ENCODE results near the gene PRODH2. TPM values are rescaled to one million over a fixed set of nuclear protein-coding genes. Genes with fewer than 3 reads are reported as not detected.
A peak's percentile ranks its signal among the peaks of the same experiment; 100 is the strongest.

The PRODH2 gene, protein sequence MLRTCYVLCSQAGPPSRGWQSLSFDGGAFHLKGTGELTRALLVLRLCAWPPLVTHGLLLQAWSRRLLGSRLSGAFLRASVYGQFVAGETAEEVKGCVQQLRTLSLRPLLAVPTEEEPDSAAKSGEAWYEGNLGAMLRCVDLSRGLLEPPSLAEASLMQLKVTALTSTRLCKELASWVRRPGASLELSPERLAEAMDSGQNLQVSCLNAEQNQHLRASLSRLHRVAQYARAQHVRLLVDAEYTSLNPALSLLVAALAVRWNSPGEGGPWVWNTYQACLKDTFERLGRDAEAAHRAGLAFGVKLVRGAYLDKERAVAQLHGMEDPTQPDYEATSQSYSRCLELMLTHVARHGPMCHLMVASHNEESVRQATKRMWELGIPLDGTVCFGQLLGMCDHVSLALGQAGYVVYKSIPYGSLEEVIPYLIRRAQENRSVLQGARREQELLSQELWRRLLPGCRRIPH
- 1 to 10 TPM in 1 of 2 donors, under 1 TPM in 1; 0.99 to 1.3 TPM for total RNA-seq
- polyA plus RNA-seq (ENCODE audit: insufficient read depth, low read depth, low replicate concordance), result 2.7 TPM
- long read RNA-seq, donor 1, result 0 reads
- long read RNA-seq, donor 2, result 0 reads

DNA sequence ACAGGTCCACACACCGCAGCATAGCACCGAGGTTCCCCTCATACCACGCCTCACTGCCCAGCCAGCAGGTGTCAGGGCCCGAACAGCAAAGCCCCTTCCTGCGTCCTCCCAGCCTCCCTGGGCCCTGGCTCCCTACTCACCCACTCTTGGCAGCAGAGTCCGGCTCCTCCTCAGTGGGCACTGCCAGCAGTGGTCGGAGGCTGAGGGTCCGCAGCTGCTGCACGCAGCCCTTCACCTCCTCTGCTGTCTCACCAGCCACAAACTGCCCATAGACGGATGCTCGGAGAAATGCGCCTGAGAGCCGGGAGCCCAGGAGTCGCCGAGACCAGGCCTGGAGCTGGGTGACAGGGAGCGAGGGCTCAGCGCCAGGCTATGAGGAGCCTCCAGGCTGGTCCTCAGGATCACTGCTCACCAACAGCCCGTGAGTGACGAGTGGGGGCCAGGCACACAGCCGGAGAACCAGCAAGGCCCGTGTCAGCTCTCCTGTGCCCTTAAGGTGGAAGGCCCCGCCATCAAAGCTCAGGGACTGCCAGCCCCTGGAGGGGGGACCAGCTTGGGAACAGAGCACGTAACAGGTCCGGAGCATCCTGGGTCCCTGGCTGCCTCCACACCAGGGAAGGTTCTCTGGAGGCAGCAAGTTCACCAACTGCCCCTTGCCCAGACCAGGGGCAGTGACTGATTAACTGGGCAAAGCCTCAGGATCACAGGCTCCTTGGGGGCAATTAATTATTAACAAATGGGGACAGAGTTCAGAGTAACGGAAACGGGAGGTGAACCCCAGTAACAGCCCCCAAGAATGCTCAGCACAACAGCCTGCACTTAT is at the start of gene PRODH2:
PRODH2 (minus strand) TSS at position 626 of the 823 bp plus-strand sequence; CDS start at position 586, 40 bp downstream.
- no peaks in the 10 kb centered on the region for H3K27me3 ChIP-seq

DNA sequence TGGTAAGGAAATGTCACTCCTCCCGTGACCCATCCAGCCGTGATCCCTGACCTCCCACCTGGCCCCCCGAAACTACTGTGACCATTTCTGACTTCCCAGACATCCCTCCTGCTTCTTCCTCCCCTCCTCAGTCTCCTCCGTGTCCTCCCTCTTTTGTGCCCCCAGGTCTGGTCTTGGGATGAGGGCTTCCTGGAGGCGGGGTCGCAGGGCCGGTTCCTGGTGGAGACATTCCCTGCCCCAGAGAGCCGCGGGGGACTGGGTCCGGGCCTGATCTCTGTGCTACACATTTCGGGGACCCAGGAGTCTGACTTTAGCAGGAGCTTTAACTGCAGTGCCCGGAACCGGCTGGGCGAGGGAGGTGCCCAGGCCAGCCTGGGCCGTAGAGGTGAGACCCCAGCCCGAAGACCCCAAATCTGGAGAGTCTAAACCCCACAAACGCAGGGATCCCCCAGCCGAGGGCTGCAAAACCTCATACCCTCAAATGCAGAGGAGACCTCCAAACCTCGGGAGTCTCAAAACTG is 49.1 kb upstream of the PRODH2 start:
- intact Hi-C loops (cut with DNase I; ENCODE audit: low total_unique reads), result no loop called here
- no peak for TF ChIP-seq POLR2A (IDR thresholded peaks at IDR 0.05)
- TF ChIP-seq, protein P1, sequence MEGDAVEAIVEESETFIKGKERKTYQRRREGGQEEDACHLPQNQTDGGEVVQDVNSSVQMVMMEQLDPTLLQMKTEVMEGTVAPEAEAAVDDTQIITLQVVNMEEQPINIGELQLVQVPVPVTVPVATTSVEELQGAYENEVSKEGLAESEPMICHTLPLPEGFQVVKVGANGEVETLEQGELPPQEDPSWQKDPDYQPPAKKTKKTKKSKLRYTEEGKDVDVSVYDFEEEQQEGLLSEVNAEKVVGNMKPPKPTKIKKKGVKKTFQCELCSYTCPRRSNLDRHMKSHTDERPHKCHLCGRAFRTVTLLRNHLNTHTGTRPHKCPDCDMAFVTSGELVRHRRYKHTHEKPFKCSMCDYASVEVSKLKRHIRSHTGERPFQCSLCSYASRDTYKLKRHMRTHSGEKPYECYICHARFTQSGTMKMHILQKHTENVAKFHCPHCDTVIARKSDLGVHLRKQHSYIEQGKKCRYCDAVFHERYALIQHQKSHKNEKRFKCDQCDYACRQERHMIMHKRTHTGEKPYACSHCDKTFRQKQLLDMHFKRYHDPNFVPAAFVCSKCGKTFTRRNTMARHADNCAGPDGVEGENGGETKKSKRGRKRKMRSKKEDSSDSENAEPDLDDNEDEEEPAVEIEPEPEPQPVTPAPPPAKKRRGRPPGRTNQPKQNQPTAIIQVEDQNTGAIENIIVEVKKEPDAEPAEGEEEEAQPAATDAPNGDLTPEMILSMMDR (IDR thresholded peaks at IDR 0.05), result no peak
- Histone ChIP-seq H3K36me3 (ENCODE audit: low read depth, missing control alignments) (no peaks in the 10 kb centered on the region), H3K9me3 (no peaks in the 10 kb centered on the region), H3K27me3 (no peaks in the 10 kb centered on the region), H3K27ac (no peak overlapping the region), H3K4me3 (no peak overlapping the region), H3K4me1 (peaks cover under 1% of the 10 kb centered on the region)
- no peak for DNase-seq
- WGBS, 2 donors, result 40 to 47% methylated on average over 16 to 19 of the region's 19 CpGs

More for the DNA sequence above, at the start of gene PRODH2:
- Histone ChIP-seq H3K4me1 (no peaks in the 10 kb centered on the region), H3K4me3 (no peak within 1 kb of the TSS), H3K27ac (no peak within 1 kb of the TSS), H3K36me3 (ENCODE audit: low read depth, missing control alignments) (no peaks in the 10 kb centered on the region), H3K9me3 (no peaks in the 10 kb centered on the region)
- intact Hi-C loops (cut with DNase I; ENCODE audit: low total_unique reads), result no loop called here
- WGBS, 2 donors, result 77 to 88% methylated on average over 3 to 26 of the region's 26 CpGs
- DNase-seq, result no peak
- TF ChIP-seq, protein P1 (IDR thresholded peaks at IDR 0.05), result no peak
- TF ChIP-seq POLR2A (IDR thresholded peaks at IDR 0.05), result no peak

- WGBS, 2 donors, result 6 to 10% methylated on average over 51 to 54 of the region's 55 CpGs
- intact Hi-C loops (cut with DNase I; ENCODE audit: low total_unique reads), result no loop called here
- Histone ChIP-seq H3K27me3 (no peaks in the 10 kb centered on the region), H3K9me3 (no peaks in the 10 kb centered on the region), H3K27ac (no peak overlapping the region), H3K4me1 (peaks cover 3% of the 10 kb centered on the region), H3K4me3 (peak overlapping the region in 1 of 2 donors; percentile 4), H3K36me3 (ENCODE audit: low read depth, missing control alignments) (no peaks in the 10 kb centered on the region)
- TF ChIP-seq, protein P1 (IDR thresholded peaks at IDR 0.05), result no peak
- no peak for TF ChIP-seq POLR2A (IDR thresholded peaks at IDR 0.05)
- no peak for DNase-seq
These were observed 48.4 kb upstream of the PRODH2 start for GRCh38 chr19:35860818-35861639.

DNA sequence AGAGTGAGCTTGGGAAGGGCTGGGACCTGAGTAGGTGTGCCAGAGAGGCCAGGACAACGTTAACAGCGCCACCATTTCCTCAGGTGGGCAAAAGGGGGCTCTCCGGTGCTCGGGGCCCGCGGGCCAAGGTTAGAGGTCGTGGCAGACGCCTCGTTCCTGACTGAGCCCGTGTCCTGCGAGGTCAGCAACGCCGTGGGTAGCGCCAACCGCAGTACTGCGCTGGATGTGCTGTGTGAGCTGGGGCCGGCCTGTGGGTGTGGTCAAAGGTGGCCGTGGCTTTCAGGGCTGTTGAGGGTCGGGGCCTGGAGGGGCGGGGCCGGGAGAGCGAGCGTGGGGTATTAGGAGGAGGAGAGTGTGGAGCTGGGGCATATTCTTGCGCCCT is 47.8 kb upstream of the PRODH2 start:
- Histone ChIP-seq H3K9me3 (no peaks in the 10 kb centered on the region), H3K4me1 (peaks cover 3% of the 10 kb centered on the region), H3K4me3 (no peak overlapping the region), H3K27me3 (no peaks in the 10 kb centered on the region), H3K27ac (no peak overlapping the region), H3K36me3 (ENCODE audit: low read depth, missing control alignments) (no peaks in the 10 kb centered on the region)
- WGBS, 2 donors, result 8 to 17% methylated on average over 8 to 24 of the region's 24 CpGs
- intact Hi-C loops (cut with DNase I; ENCODE audit: low total_unique reads), result no loop called here
- no peak for DNase-seq
- no peak for TF ChIP-seq POLR2A (IDR thresholded peaks at IDR 0.05)
- TF ChIP-seq, protein P1 (IDR thresholded peaks at IDR 0.05), result no peak

Measured in testis (tissue), 5 donors.